IgD-negative memory B cell (primary cell): ENCODE data around the gene CFAP300. TPM values are rescaled to one million over a fixed set of nuclear protein-coding genes. Genes with fewer than 3 reads are reported as not detected.

ENCODE experiments used
- polyA plus RNA-seq: library from polyadenylated mRNA; unstranded; fragments of 300-500 nt; fragmentation: Illumina TruSeq; gene quantifications from one replicate; pipeline ENCODE4 v1.2.3, GENCODE V29; 2021

Gene CFAP300
- polyA plus RNA-seq, 1 donor from 2014 or later: not detected

Other genes with a start within 250 kb of the CFAP300 start
- gene CEP126, start 132.4 kb upstream of the CFAP300 start, polyA plus RNA-seq: 0.50 TPM
- not detected for gene ANGPTL5, start 130.9 kb upstream of the CFAP300 start, polyA plus RNA-seq
- not detected for gene YAP1, start 63.0 kb downstream of the CFAP300 start, polyA plus RNA-seq